LNCaP clone FGC (cell line): ENCODE measurements around the gene BST1.

ENCODE experiments used
- DNase-seq: peaks from one replicate; pipeline ENCODE4 v3.0.0-alpha.2; 2011; ENCODE audit warnings: low read depth
- H3K4me3 ChIP-seq: 2 replicates; pipeline ENCODE4 v1.5.1; 2011; ENCODE audit warnings: mild to moderate bottlenecking, low read depth, low read length, control low read depth
- CTCF ChIP-seq: IDR thresholded peaks from 2 replicates; pipeline ENCODE4 v1.5.1; 2012; ENCODE audit warnings: mild to moderate bottlenecking; ENCODE audit not compliant: control insufficient read depth, insufficient read depth; ENCODE audit errors: extremely low read depth

Gene BST1

GRCh38 chr4:15683143-15683495 lies 19.7 kb upstream of the BST1 start:
- H3K4me3 ChIP-seq = peak overlapping the region; percentile 61
- no peak for DNase-seq
- TF ChIP-seq CTCF = no peak

GRCh38 chr4:15684498-15684897 lies 18.4 kb upstream of the BST1 start:
- TF ChIP-seq CTCF = no peak
- DNase-seq = no peak
- no peak overlapping the region for H3K4me3 ChIP-seq

- no peak for TF ChIP-seq CTCF
- DNase-seq = no peak
- no peak overlapping the region for H3K4me3 ChIP-seq
Observed at GRCh38 chr4:15688051-15688450, 14.8 kb upstream of the BST1 start.

GRCh38 chr4:15689540-15689939 lies 13.3 kb upstream of the BST1 start:
- no peak for DNase-seq
- no peak for TF ChIP-seq CTCF
- H3K4me3 ChIP-seq = no peak overlapping the region

- no peak for DNase-seq
- no peak overlapping the region for H3K4me3 ChIP-seq
- TF ChIP-seq CTCF = no peak
Observed at GRCh38 chr4:15690020-15690809, 12.7 kb upstream of the BST1 start.

GRCh38 chr4:15691346-15692135 lies 11.3 kb upstream of the BST1 start:
- no peak for DNase-seq
- TF ChIP-seq CTCF = no peak
- H3K4me3 ChIP-seq = no peak overlapping the region
